ENCODE measurements around the gene AGXT. TPM values are rescaled to one million over a fixed set of nuclear protein-coding genes. Genes with fewer than 3 reads are reported as not detected.

The AGXT gene
- total RNA-seq, 4 donors from 2014 or later, result 1.5 TPM; not detected in 3

DNA sequence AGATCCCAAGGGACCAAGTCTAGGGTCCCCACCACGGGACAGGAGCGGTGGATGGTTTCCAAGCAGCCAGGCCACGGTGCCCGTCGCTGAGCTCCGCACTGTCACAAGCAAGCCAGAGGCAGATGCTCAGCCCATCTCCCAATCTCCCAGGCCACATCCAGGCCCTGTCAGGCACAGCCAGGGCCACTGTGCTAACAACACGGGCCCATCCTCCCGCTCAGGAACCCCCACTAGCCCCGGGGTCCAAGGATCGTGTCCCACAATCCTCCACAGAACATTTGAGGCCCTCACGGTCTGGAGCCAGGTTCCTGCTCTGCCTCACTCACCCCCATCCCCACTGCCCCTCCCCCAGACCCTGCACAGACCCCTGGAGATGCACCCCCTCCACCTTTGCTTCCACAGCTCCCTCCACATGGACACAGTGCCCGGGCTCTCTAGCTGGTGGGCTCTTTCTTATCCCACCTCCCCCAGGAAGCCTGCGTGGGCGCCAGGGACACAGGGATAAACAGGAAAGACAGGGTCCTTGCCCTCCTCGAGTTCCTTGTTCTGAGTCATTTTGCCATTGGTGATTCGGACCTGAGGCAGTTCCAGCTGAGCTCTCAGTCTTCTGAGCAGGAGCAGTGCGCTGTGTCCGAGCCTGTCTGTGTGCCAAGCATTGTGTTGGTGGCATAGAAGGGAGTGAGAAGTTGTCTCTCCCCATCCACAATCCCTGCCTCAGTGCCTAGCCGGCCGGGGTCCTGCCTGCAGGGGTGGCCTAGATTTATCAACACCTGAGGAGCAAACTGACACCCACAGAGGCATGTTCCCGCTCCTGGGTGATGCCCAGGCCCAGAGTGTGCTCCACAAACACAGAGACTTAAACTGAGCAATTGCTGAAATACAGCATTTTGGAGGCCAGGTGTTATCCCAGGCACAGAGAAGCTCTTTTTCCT lies 44.5 kb downstream of the AGXT start:
- Histone ChIP-seq H3K27ac (peak overlapping the region in 1 of 4 donors; percentile 0), H3K27me3 (peaks cover 0 to 6% of the 10 kb centered on the region in 2 donors), H3K4me1 (peaks cover 0 to 30% (median 4%) of the 10 kb centered on the region in 4 donors), H3K36me3 (no peaks in the 10 kb centered on the region), H3K4me3 (no peak overlapping the region), H3K9me3 (no peaks in the 10 kb centered on the region)
- no peak for DNase-seq
- TF ChIP-seq POLR2A (IDR thresholded peaks at IDR 0.05), result no peak
- TF ChIP-seq, protein P1, sequence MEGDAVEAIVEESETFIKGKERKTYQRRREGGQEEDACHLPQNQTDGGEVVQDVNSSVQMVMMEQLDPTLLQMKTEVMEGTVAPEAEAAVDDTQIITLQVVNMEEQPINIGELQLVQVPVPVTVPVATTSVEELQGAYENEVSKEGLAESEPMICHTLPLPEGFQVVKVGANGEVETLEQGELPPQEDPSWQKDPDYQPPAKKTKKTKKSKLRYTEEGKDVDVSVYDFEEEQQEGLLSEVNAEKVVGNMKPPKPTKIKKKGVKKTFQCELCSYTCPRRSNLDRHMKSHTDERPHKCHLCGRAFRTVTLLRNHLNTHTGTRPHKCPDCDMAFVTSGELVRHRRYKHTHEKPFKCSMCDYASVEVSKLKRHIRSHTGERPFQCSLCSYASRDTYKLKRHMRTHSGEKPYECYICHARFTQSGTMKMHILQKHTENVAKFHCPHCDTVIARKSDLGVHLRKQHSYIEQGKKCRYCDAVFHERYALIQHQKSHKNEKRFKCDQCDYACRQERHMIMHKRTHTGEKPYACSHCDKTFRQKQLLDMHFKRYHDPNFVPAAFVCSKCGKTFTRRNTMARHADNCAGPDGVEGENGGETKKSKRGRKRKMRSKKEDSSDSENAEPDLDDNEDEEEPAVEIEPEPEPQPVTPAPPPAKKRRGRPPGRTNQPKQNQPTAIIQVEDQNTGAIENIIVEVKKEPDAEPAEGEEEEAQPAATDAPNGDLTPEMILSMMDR (IDR thresholded peaks at IDR 0.05), result no peak

- Histone ChIP-seq H3K27ac (peak overlapping the region in 3 of 4 donors; percentile 0 to 43 (median 23)), H3K4me1 (peaks cover 0 to 30% (median 4%) of the 10 kb centered on the region in 4 donors), H3K27me3 (peaks cover 0 to 6% of the 10 kb centered on the region in 2 donors), H3K9me3 (no peaks in the 10 kb centered on the region), H3K36me3 (no peaks in the 10 kb centered on the region), H3K4me3 (no peak overlapping the region)
- TF ChIP-seq, protein P1 (IDR thresholded peaks at IDR 0.05), result peak; percentile 52 to 78 (median 62)
- TF ChIP-seq POLR2A (IDR thresholded peaks at IDR 0.05), result no peak
- peak; percentile 51 to 75 (median 71) for DNase-seq
Measured at GRCh38 chr2:240913810-240914644, 45.4 kb downstream of the AGXT start.

DNA sequence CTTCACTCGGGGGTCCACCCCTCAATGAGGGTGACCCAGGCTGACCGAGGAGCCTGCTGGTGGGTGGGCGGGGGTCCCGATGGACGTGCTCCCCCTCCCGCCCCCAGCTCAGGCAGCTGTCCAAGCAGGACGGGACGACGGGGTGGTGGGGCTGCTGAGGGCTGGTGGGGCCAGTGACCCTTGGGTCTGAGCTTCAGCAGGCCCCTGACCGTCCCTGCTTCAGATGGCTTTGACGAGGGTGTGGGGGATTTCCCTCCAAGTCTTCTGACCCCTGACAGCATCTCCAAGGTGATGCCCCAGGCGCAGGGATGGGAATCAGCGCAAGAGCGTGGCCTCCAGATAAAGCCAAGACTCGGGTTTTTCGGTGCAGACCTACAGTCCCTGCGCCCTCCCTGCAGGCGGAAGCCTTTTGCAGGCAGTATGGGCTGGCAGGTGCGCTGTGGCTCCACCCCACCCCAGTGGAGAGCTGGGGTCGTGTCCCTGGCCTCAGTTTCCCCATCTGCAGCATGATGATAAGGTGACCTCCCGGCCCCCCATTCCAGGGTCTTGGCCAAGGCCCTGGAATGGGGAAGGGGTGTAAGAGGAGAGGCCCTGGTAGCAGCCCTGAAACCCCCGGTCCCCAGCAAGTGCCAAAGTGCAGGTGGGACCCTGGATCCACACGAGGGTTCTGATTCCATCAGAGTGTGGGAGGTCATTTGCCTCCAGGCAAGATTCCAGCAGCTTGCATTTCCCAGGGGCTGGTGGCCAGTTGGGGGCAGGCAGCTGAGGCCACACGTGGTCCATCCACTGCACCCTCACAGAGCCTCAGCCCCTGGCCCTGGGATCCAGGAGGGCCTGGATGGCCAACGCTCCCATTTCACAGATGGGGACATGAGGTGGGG lies 46.3 kb downstream of the AGXT start:
- Histone ChIP-seq H3K9me3 (no peaks in the 10 kb centered on the region), H3K27me3 (peaks cover 0 to 6% of the 10 kb centered on the region in 2 donors), H3K36me3 (no peaks in the 10 kb centered on the region), H3K27ac (peak overlapping the region in 1 of 4 donors; percentile 23), H3K4me3 (no peak overlapping the region), H3K4me1 (peaks cover 0 to 30% (median 4%) of the 10 kb centered on the region in 4 donors)
- TF ChIP-seq, protein P1 (IDR thresholded peaks at IDR 0.05), result no peak
- no peak for TF ChIP-seq POLR2A (IDR thresholded peaks at IDR 0.05)
- DNase-seq, result no peak

GRCh38 chr2:240915526-240916341 lies 47.1 kb downstream of the AGXT start:
- no peaks in the 10 kb centered on the region for H3K36me3 ChIP-seq
- H3K27me3 ChIP-seq, result peaks cover 0 to 6% of the 10 kb centered on the region in 2 donors
- no peaks in the 10 kb centered on the region for H3K9me3 ChIP-seq
- no peak for TF ChIP-seq POLR2A (IDR thresholded peaks at IDR 0.05)
- TF ChIP-seq, protein P1 (IDR thresholded peaks at IDR 0.05), result no peak
- peaks cover 0 to 30% (median 4%) of the 10 kb centered on the region in 4 donors for H3K4me1 ChIP-seq
- H3K4me3 ChIP-seq, result no peak overlapping the region
- peak overlapping the region in 1 of 4 donors; percentile 50 for H3K27ac ChIP-seq
- DNase-seq, result no peak

All from Peyer's patch (tissue), 4 donors.